Pancreas (tissue), 10 donors: ENCODE results near the gene ESPNL. TPM values are rescaled to one million over a fixed set of nuclear protein-coding genes. Genes with fewer than 3 reads are reported as not detected.
A peak's percentile ranks its signal among the peaks of the same experiment; 100 is the strongest.

ENCODE experiments used
- ATAC-seq, 4 donors: fragments of 200-7000 bp; cut with Tn5 transposase; one replicate each; pipeline versions ENCODE4 v1.8.0 to v1.9.1; 2020; ENCODE audit warnings: mild to moderate bottlenecking in 4 of 4, moderate library complexity in 4 of 4
- DNase-seq, 6 donors: peaks; one replicate each; pipeline ENCODE4 v3.0.0-alpha.2; 2020
- FAIRE-seq: peaks from 2 replicates; lab custom pipeline; 2012; peaks lifted over from hg19 to GRCh38; lab: Jason Lieb, UNC
- H3K27ac ChIP-seq, 4 donors: fragments of 200-600 bp; sonication (generic); 1 replicate in 3 of 4; 2 replicates in 1 of 4; pipeline versions ENCODE4 v1.5.0 to v1.8.0; 2020
- H3K27me3 ChIP-seq, 4 donors: fragments of 200-600 bp; one replicate each; pipeline ENCODE4 v1.8.0; 2021
- H3K36me3 ChIP-seq, 3 donors: fragments of 200-600 bp; sonication (generic) in 1 of 3; one replicate each; pipeline versions ENCODE4 v1.5.0 to v1.8.0; 2020 to 2021
- H3K4me1 ChIP-seq, 3 donors: fragments of 200-600 bp; one replicate each; pipeline ENCODE4 v1.8.0; 2021
- H3K4me3 ChIP-seq, 4 donors: fragments of 200-600 bp; sonication (generic) in 2 of 4; one replicate each; pipeline versions ENCODE4 v1.5.0 to v1.8.0; 2020 to 2021
- H3K9me3 ChIP-seq, 4 donors: fragments of 200-600 bp; one replicate each; pipeline ENCODE4 v1.8.0; 2021
- CTCF ChIP-seq, 4 donors: fragments of 200-600 bp; sonication (generic) in 3 of 4; IDR thresholded peaks; one replicate each; pipeline versions ENCODE4 v1.5.0 to v1.8.0; 2021; ENCODE audit warnings: antibody characterized with exemption in 4 of 4
- WGBS, 2 donors: extraction: QIAGEN DNeasy Blood & Tissue Kit; methylation state at CpG; one replicate each; pipeline ENCODE4 v1.1.7; 2013; 5-methylcytosine and 5-hydroxymethylcytosine counted together
- intact Hi-C, 3 donors: fragments of 100-400 bp; cut with DNase I; formaldehyde crosslinking; loops; one replicate each; pipeline versions ENCODE4 v1.11.1 to v1.14.2; 2022
- polyA plus RNA-seq, 2 donors: library from polyadenylated mRNA; stranded (reverse); fragments of 200-250 nt; gene quantifications; one replicate each; pipeline ENCODE4 v1.2.3, GENCODE V29; 2013
- total RNA-seq, 6 donors: library from RNA; stranded (reverse); fragmentation: NEBNext Ultra II Directional in 4 of 6; extraction: Animal tissue kit (Norgen Biotek cat#: 25700) in 4 of 6; gene quantifications; one replicate each; pipeline versions ENCODE4 v1.2.1 to v1.2.4, GENCODE V29; 2021 to 2023
- donor health status: healthy with polysubstance abuse.
- donor health status: DM: no; HTN: no; CAD: no; lungs with moderate emphysema.
- donor health status: DM: no; HTN: no; CAD: no.
- donor health status: control.
- donor health status: control.
- donor health status: Bipolar disorder and iron deficiency.
- donor health status: DM: yes; HTN: yes; CAD: no.
- donor health status: DM: no; HTN: no; CAD: no.
- donor health status: DM: no; HTN: no; CAD: no.
- donor health status: DM: yes; HTN: yes; CAD: no.

Gene ESPNL
- total and polyA plus RNA-seq, 8 donors: 0.05 to 0.72 (median 0.25) TPM; not detected in 1

- 88 to 96% methylated on average over 27 of the region's 27 CpGs for WGBS, 2 donors
- TF ChIP-seq CTCF (IDR thresholded peaks at IDR 0.05): no peak
- Histone ChIP-seq H3K27ac (no peak overlapping the region), H3K4me1 (no peaks in the 10 kb centered on the region), H3K27me3 (no peaks in the 10 kb centered on the region), H3K4me3 (no peak overlapping the region), H3K9me3 (no peaks in the 10 kb centered on the region), H3K36me3 (no peaks in the 10 kb centered on the region)
- peak in 2 of 6 donors; percentile 11 to 30 for DNase-seq
- FAIRE-seq: no peak
- ATAC-seq: no peak
- intact Hi-C loops: no loop called here
Observed at GRCh38 chr2:238121511-238122286, 21.6 kb downstream of the ESPNL start.

- intact Hi-C loops: no loop called here
- no peaks in the 10 kb centered on the region for H3K36me3 ChIP-seq
- TF ChIP-seq CTCF (IDR thresholded peaks at IDR 0.05): no peak
- H3K27me3 ChIP-seq: no peaks in the 10 kb centered on the region
- peak in 2 of 6 donors; percentile 17 to 50 for DNase-seq
- no peak overlapping the region for H3K4me3 ChIP-seq
- 91 to 93% methylated on average over 29 of the region's 29 CpGs for WGBS, 2 donors
- FAIRE-seq: no peak
- no peaks in the 10 kb centered on the region for H3K4me1 ChIP-seq
- ATAC-seq: no peak
- no peak overlapping the region for H3K27ac ChIP-seq
- no peaks in the 10 kb centered on the region for H3K9me3 ChIP-seq
Observed at GRCh38 chr2:238122287-238123217, 22.4 kb downstream of the ESPNL start.

GRCh38 chr2:238123218-238123971, 23.3 kb downstream of the ESPNL start:
- WGBS, 2 donors: 86 to 89% methylated on average over 21 to 22 of the region's 22 CpGs
- ATAC-seq (no peak), FAIRE-seq (no peak), DNase-seq (peak in 2 of 6 donors; percentile 20 to 62)
- no peaks in the 10 kb centered on the region for H3K36me3 ChIP-seq
- H3K27ac ChIP-seq: no peak overlapping the region
- H3K4me3 ChIP-seq: no peak overlapping the region
- no peaks in the 10 kb centered on the region for H3K9me3 ChIP-seq
- TF ChIP-seq CTCF (IDR thresholded peaks at IDR 0.05): no peak
- H3K27me3 ChIP-seq: no peaks in the 10 kb centered on the region
- no peaks in the 10 kb centered on the region for H3K4me1 ChIP-seq
- intact Hi-C loops: no loop called here

- WGBS, 2 donors: 83 to 89% methylated on average over 14 of the region's 14 CpGs
- ATAC-seq: no peak
- Histone ChIP-seq H3K4me1 (no peaks in the 10 kb centered on the region), H3K9me3 (no peaks in the 10 kb centered on the region), H3K4me3 (no peak overlapping the region), H3K27ac (no peak overlapping the region), H3K36me3 (no peaks in the 10 kb centered on the region), H3K27me3 (no peaks in the 10 kb centered on the region)
- peak in 2 of 6 donors; percentile 18 to 47 for DNase-seq
- intact Hi-C loops: no loop called here
- no peak for TF ChIP-seq CTCF (IDR thresholded peaks at IDR 0.05)
- no peak for FAIRE-seq
Observed at GRCh38 chr2:238123991-238124470, 23.9 kb downstream of the ESPNL start.
